ENCODE results near the gene MRPL37.

The MRPL37 gene

DNA sequence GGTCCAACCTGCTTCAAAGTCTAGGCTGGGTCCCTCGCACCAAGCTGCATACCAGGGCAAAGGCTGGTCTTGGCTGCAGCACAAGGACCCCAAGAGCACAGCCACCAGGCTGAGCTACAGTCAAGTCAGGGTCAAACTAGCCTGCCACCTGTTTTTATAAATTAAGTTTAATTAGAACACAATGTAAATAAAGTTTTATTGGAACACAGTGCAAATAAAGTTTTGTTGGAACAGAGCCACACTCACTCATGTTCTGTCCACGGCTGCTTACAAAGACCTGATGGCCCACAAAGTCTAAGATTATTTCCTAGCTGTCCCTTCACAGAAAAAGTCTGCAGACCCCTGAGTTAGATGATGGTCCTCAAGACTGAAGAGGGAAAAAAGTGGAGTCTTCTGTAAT, 66.2 kb downstream of the MRPL37 start:
- no peak for DNase-seq

DNA sequence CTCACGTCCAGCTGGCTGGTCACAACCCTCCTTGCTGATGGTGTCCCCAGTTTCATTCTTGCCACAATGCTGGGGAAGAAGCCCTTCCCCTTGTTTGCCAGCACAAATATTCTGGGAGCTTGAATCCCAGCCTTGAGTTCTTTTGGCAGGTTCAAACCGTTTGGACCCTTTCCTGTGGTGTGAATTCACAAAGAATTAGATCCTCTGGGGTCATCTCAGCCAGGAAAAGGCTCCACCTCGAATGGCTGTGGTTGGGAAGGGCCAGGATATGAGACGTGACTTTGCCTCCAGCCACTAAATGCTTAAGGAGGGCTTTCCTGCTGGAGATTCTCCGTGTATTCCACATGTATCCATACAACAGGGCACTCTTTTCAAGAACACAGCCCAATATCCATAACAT, 66.9 kb downstream of the MRPL37 start:
- DNase-seq = no peak
